A549 (cell line): ENCODE measurements around the gene C1orf50. TPM values are rescaled to one million over a fixed set of nuclear protein-coding genes. Genes with fewer than 3 reads are reported as not detected.

ENCODE experiments used
- ATAC-seq, 2 experiments: fragments of 200-7000 bp in 1 of 2; fragments of >200 bp in 1 of 2; cut with Nextera tagmentation in 1 of 2; cut with Tn5 transposase in 1 of 2; 3 replicates each; pipeline versions ENCODE4 v1.8.0 to v1.9.1; 2018 to 2020; ENCODE audit warnings: mild to moderate bottlenecking in 1 of 2, moderate library complexity in 1 of 2
- CTCF ChIA-PET: fragments of 300-600 bp; sonication (Branson Sonifier 250); formaldehyde crosslinking; extraction: SDS; loops from one replicate; lab custom pipeline; 2021; ENCODE audit warnings: antibody characterized with exemption, inconsistent platforms; lab: Yijun Ruan, JAX
- POLR2A ChIA-PET: fragments of 350-600 bp; formaldehyde crosslinking; extraction: SDS; loops from one replicate; lab custom pipeline; 2021; ENCODE audit warnings: antibody characterized with exemption, inconsistent platforms; lab: Yijun Ruan, JAX
- DNase-seq, 2 experiments: peaks; one replicate each; pipeline versions ENCODE4 v3.0.0 to v3.0.0-alpha.2; 2011 to 2016; ENCODE audit warnings: low read depth in 1 of 2, low spot score in 1 of 2
- FAIRE-seq: peaks from 2 replicates; lab custom pipeline; 2011; peaks lifted over from hg19 to GRCh38; lab: Jason Lieb, UNC
- H3K27ac ChIP-seq, 2 experiments: fragments of >200 bp; sonication (Bioruptor Twin); formaldehyde crosslinking; 3 replicates each; pipeline ENCODE4 v1.5.1; 2016 to 2017
- H3K4me1 ChIP-seq: fragments of >200 bp; sonication (Bioruptor Twin); formaldehyde crosslinking; 3 replicates; pipeline ENCODE4 v1.6.1; 2016
- H3K4me2 ChIP-seq: fragments of >200 bp; sonication (Bioruptor Twin); formaldehyde crosslinking; 3 replicates; pipeline ENCODE4 v1.6.1; 2016
- H3K4me3 ChIP-seq: fragments of >200 bp; sonication (Bioruptor Twin); formaldehyde crosslinking; 3 replicates; pipeline ENCODE4 v1.5.1; 2016
- H3K9me3 ChIP-seq: fragments of >200 bp; sonication (Bioruptor Twin); formaldehyde crosslinking; 3 replicates; pipeline ENCODE4 v1.6.1; 2016
- BHLHE40 ChIP-seq: IDR thresholded peaks from 2 replicates; pipeline ENCODE4 v1.6.1; 2012; ENCODE audit warnings: low read depth, low read length, inconsistent platforms
- CBX2 ChIP-seq: fragments of 200-600 bp; sonication (generic); IDR thresholded peaks from 2 replicates; pipeline ENCODE4 v1.6.1; 2016; ENCODE audit warnings: low read depth, mild to moderate bottlenecking, borderline replicate concordance
- CHD2 ChIP-seq: fragments of 150-350 bp; IDR thresholded peaks from 2 replicates; pipeline ENCODE4 v1.6.1; 2014; ENCODE audit warnings: low read length; ENCODE audit not compliant: partially characterized antibody
- CHD4 ChIP-seq: fragments of 200-600 bp; sonication (generic); IDR thresholded peaks from 2 replicates; pipeline ENCODE4 v1.6.1; 2016; ENCODE audit warnings: antibody characterized with exemption, mild to moderate bottlenecking, borderline replicate concordance
- E2F6 ChIP-seq: IDR thresholded peaks from 2 replicates; pipeline ENCODE4 v1.6.1; 2012; ENCODE audit warnings: low read depth, borderline replicate concordance
- EHF ChIP-seq: fragments of 250-450 bp; sonication (Bioruptor Pico); IDR thresholded peaks from 2 replicates; pipeline ENCODE4 v1.5.0; 2020; ENCODE audit warnings: mild to moderate bottlenecking
- ESRRA ChIP-seq: fragments of 150-350 bp; IDR thresholded peaks from 2 replicates; pipeline ENCODE4 v1.6.1; 2014; ENCODE audit warnings: mild to moderate bottlenecking, low read length, borderline replicate concordance
- GATA3 ChIP-seq: IDR thresholded peaks from 2 replicates; pipeline ENCODE4 v1.6.1; 2012; ENCODE audit warnings: borderline replicate concordance
- HDAC2 ChIP-seq: fragments of 200-600 bp; sonication (generic); IDR thresholded peaks from 2 replicates; pipeline ENCODE4 v1.6.1; 2016
- HEYL ChIP-seq: fragments of 250-450 bp; sonication (Bioruptor Pico); IDR thresholded peaks from 2 replicates; pipeline ENCODE4 v1.8.0; 2021; ENCODE audit warnings: mild to moderate bottlenecking, moderate library complexity
- JUNB ChIP-seq: fragments of >200 bp; sonication (Bioruptor Twin); formaldehyde crosslinking; IDR thresholded peaks from 2 replicates; pipeline ENCODE4 v1.6.1; 2016
- KDM5A ChIP-seq: fragments of 200-600 bp; sonication (generic); IDR thresholded peaks from 2 replicates; pipeline ENCODE4 v1.6.1; 2016; ENCODE audit warnings: antibody characterized with exemption, mild to moderate bottlenecking
- MYC ChIP-seq: IDR thresholded peaks from 2 replicates; pipeline ENCODE4 v1.6.1; 2012; ENCODE audit warnings: mild to moderate bottlenecking, inconsistent platforms, low read length, improper control_type of control experiment, borderline replicate concordance
- PHF8 ChIP-seq: fragments of 200-600 bp; sonication (generic); IDR thresholded peaks from 2 replicates; pipeline ENCODE4 v1.6.1; 2016; ENCODE audit warnings: low read depth, mild to moderate bottlenecking, antibody characterized with exemption, moderate library complexity, borderline replicate concordance
- POLR2A ChIP-seq: IDR thresholded peaks from 2 replicates; pipeline ENCODE4 v1.6.1; 2012; ENCODE audit warnings: mild to moderate bottlenecking, low read length
- RAD21 ChIP-seq, 2 experiments: fragments of >200 bp in 1 of 2; sonication (Bioruptor Twin) in 1 of 2; formaldehyde crosslinking in 1 of 2; IDR thresholded peaks in 1 of 2; conservative IDR thresholded peaks in 1 of 2; 2 replicates in 1 of 2; 3 replicates in 1 of 2; pipeline ENCODE4 v1.6.1; 2012 to 2018; ENCODE audit warnings: inconsistent platforms in 1 of 2
- TP53 ChIP-seq: fragments of 250-450 bp; sonication (Bioruptor Pico); IDR thresholded peaks from 2 replicates; pipeline ENCODE4 v1.5.0; 2021; ENCODE audit warnings: mild to moderate bottlenecking, moderate library complexity
- WGBS: methylation state at CpG from one replicate; pipeline ENCODE4 v1.1.6; 2017; ENCODE audit errors: missing lambda C conversion rate; 5-methylcytosine and 5-hydroxymethylcytosine counted together
- polyA plus RNA-seq, 4 experiments: library from polyadenylated mRNA; depleted of rRNA in 3 of 4; stranded (reverse); fragments of >200 nt; fragmentation: RNase III in 1 of 4; extraction: RNeasy Plus Mini Kit Qiagen cat#74134 plus additional on column Dnase treatment in 1 of 4; gene quantifications; 2 replicates in 3 of 4; 3 replicates in 1 of 4; pipeline ENCODE4 v1.2.3, GENCODE V29; 2011 to 2017
- TF ChIP-seq, protein P1 (sequence below): fragments of 200-600 bp; sonication (generic); IDR thresholded peaks from 2 replicates; pipeline ENCODE4 v1.6.1; 2016; ENCODE audit warnings: antibody characterized with exemption, mild to moderate bottlenecking, moderate library complexity
- TF ChIP-seq, protein P2 (sequence below): fragments of 150-350 bp; IDR thresholded peaks from 2 replicates; pipeline ENCODE4 v1.6.1; 2014; ENCODE audit warnings: low read depth, mild to moderate bottlenecking, low read length
- TF ChIP-seq, protein P3 (sequence below): fragments of >200 bp; sonication (Bioruptor Twin); formaldehyde crosslinking; IDR thresholded peaks from 3 replicates; pipeline ENCODE4 v1.6.1; 2016

Gene C1orf50
- polyA plus RNA-seq, 2 of the 4 experiments (the other 2 are of a cell fraction): 1.9 to 2.6 TPM

GRCh38 chr1:42739753-42740700 lies 27.0 kb upstream of the C1orf50 start, which contains the start of gene CLDN19:
CLDN19 (minus strand) TSS chr1:42740236; CDS start chr1:42740063, 173 bp downstream.
- no peak within 1 kb of the TSS for H3K27ac ChIP-seq
- ChIA-PET POLR2A (no interaction called here), CTCF (interaction anchor here (1.3 kb wide), 1 partner anchor 107 kb away, joined by 3 read pairs; no protein-coding TSS in a partner anchor)
- FAIRE-seq (no peak), ATAC-seq (no peak), DNase-seq (no peak)
- no peak within 1 kb of the TSS for H3K4me2 ChIP-seq
- H3K4me3 ChIP-seq: no peak within 1 kb of the TSS
- H3K4me1 ChIP-seq: no peaks in the 10 kb centered on the region
- no peak for TF ChIP-seq JUNB
- no peak for TF ChIP-seq EHF (CRISPR knock-in tag)
- no peak for TF ChIP-seq CHD2
- no peak for TF ChIP-seq TP53
- no peak for TF ChIP-seq E2F6
- no peak for TF ChIP-seq BHLHE40
- TF ChIP-seq MYC: no peak
- no peak for TF ChIP-seq ESRRA
- TF ChIP-seq CBX2: no peak
- no peak for TF ChIP-seq CHD4
- TF ChIP-seq, protein P1, sequence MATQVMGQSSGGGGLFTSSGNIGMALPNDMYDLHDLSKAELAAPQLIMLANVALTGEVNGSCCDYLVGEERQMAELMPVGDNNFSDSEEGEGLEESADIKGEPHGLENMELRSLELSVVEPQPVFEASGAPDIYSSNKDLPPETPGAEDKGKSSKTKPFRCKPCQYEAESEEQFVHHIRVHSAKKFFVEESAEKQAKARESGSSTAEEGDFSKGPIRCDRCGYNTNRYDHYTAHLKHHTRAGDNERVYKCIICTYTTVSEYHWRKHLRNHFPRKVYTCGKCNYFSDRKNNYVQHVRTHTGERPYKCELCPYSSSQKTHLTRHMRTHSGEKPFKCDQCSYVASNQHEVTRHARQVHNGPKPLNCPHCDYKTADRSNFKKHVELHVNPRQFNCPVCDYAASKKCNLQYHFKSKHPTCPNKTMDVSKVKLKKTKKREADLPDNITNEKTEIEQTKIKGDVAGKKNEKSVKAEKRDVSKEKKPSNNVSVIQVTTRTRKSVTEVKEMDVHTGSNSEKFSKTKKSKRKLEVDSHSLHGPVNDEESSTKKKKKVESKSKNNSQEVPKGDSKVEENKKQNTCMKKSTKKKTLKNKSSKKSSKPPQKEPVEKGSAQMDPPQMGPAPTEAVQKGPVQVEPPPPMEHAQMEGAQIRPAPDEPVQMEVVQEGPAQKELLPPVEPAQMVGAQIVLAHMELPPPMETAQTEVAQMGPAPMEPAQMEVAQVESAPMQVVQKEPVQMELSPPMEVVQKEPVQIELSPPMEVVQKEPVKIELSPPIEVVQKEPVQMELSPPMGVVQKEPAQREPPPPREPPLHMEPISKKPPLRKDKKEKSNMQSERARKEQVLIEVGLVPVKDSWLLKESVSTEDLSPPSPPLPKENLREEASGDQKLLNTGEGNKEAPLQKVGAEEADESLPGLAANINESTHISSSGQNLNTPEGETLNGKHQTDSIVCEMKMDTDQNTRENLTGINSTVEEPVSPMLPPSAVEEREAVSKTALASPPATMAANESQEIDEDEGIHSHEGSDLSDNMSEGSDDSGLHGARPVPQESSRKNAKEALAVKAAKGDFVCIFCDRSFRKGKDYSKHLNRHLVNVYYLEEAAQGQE: no peak
- TF ChIP-seq RAD21 (conservative IDR thresholded peaks at IDR 0.05 in 1 of 2, IDR thresholded peaks at IDR 0.05 in 1 of 2): no peak
- TF ChIP-seq, protein P2, sequence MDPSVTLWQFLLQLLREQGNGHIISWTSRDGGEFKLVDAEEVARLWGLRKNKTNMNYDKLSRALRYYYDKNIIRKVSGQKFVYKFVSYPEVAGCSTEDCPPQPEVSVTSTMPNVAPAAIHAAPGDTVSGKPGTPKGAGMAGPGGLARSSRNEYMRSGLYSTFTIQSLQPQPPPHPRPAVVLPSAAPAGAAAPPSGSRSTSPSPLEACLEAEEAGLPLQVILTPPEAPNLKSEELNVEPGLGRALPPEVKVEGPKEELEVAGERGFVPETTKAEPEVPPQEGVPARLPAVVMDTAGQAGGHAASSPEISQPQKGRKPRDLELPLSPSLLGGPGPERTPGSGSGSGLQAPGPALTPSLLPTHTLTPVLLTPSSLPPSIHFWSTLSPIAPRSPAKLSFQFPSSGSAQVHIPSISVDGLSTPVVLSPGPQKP: no peak
- no peak for TF ChIP-seq GATA3
- TF ChIP-seq POLR2A: no peak
- TF ChIP-seq KDM5A: no peak
- TF ChIP-seq HEYL: no peak
- TF ChIP-seq, protein P3, sequence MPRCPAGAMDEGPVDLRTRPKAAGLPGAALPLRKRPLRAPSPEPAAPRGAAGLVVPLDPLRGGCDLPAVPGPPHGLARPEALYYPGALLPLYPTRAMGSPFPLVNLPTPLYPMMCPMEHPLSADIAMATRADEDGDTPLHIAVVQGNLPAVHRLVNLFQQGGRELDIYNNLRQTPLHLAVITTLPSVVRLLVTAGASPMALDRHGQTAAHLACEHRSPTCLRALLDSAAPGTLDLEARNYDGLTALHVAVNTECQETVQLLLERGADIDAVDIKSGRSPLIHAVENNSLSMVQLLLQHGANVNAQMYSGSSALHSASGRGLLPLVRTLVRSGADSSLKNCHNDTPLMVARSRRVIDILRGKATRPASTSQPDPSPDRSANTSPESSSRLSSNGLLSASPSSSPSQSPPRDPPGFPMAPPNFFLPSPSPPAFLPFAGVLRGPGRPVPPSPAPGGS: no peak
- no peak for TF ChIP-seq HDAC2
- TF ChIP-seq PHF8: no peak
- no peaks in the 10 kb centered on the region for H3K9me3 ChIP-seq
- 76% methylated on average over 10 of the region's 27 CpGs for WGBS
